Measurements from ENCODE around the gene PTGDR2.

DNA sequence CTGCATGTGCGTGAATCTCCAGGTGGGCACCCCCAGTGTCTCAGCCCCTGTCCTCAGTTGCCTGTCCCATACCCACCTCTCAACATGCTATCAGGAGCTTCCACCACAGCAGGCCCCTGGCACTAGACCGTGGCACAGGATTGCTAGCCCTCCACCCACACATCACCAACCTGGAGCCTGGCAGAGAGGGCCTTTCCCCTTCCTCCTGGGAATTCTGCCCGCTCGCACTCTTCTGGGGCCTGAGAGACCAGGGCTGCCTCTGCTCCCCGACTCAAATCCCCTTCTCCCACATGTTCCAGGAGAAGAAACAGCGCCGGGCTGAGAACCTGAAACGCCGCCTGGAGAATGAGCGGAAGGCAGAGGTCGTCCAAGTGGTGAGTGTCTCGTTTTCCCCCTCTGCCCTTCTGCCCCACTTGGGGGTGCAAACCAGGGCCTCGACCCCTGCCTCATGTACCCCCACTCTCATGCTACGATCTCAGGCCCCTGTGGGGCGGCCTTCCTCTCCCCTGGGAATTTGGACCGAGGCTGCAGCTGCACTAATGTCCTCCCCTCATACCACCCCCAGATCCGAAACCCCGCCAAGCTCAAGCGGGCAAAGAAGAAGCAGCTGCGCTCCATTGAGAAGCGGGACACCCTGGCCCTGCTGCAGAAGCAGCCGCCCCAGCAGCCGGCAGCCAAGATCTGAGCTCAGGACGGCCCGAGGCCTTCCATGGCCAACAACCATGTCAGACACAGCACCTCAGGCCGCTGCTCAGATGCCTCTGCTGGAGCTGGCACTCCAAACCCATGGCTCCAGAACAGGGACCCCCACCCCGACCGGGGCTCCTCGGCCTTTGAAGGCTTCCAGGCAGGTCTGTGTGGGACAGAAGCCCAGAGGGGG, 5.9 kb downstream of the PTGDR2 start:
- TF ChIP-seq ATF6 (CRISPR knock-in tag; IDR thresholded peaks at IDR 0.05) (no peak), CTCF (IDR thresholded peaks at IDR 0.05) (no peak), FOXK1 (CRISPR knock-in tag; IDR thresholded peaks at IDR 0.05) (no peak), USF2 (CRISPR knock-in tag; IDR thresholded peaks at IDR 0.05) (no peak), HMGXB4 (CRISPR knock-in tag; IDR thresholded peaks at IDR 0.05) (no peak), ELF4 (CRISPR knock-in tag; IDR thresholded peaks at IDR 0.05; ENCODE audit: low read depth) (no peak), HMGA2 (CRISPR knock-in tag; IDR thresholded peaks at IDR 0.05) (no peak), ATF1 (CRISPR knock-in tag; IDR thresholded peaks at IDR 0.05) (no peak)
- TF ChIP-seq, protein P1, sequence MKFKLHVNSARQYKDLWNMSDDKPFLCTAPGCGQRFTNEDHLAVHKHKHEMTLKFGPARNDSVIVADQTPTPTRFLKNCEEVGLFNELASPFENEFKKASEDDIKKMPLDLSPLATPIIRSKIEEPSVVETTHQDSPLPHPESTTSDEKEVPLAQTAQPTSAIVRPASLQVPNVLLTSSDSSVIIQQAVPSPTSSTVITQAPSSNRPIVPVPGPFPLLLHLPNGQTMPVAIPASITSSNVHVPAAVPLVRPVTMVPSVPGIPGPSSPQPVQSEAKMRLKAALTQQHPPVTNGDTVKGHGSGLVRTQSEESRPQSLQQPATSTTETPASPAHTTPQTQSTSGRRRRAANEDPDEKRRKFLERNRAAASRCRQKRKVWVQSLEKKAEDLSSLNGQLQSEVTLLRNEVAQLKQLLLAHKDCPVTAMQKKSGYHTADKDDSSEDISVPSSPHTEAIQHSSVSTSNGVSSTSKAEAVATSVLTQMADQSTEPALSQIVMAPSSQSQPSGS (CRISPR knock-in tag; IDR thresholded peaks at IDR 0.05; ENCODE audit: borderline replicate concordance, low read depth) = no peak
- TF ChIP-seq, protein P2, sequence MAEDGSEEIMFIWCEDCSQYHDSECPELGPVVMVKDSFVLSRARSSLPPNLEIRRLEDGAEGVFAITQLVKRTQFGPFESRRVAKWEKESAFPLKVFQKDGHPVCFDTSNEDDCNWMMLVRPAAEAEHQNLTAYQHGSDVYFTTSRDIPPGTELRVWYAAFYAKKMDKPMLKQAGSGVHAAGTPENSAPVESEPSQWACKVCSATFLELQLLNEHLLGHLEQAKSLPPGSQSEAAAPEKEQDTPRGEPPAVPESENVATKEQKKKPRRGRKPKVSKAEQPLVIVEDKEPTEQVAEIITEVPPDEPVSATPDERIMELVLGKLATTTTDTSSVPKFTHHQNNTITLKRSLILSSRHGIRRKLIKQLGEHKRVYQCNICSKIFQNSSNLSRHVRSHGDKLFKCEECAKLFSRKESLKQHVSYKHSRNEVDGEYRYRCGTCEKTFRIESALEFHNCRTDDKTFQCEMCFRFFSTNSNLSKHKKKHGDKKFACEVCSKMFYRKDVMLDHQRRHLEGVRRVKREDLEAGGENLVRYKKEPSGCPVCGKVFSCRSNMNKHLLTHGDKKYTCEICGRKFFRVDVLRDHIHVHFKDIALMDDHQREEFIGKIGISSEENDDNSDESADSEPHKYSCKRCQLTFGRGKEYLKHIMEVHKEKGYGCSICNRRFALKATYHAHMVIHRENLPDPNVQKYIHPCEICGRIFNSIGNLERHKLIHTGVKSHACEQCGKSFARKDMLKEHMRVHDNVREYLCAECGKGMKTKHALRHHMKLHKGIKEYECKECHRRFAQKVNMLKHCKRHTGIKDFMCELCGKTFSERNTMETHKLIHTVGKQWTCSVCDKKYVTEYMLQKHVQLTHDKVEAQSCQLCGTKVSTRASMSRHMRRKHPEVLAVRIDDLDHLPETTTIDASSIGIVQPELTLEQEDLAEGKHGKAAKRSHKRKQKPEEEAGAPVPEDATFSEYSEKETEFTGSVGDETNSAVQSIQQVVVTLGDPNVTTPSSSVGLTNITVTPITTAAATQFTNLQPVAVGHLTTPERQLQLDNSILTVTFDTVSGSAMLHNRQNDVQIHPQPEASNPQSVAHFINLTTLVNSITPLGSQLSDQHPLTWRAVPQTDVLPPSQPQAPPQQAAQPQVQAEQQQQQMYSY (CRISPR knock-in tag; IDR thresholded peaks at IDR 0.05) = no peak
- TF ChIP-seq, protein P3, sequence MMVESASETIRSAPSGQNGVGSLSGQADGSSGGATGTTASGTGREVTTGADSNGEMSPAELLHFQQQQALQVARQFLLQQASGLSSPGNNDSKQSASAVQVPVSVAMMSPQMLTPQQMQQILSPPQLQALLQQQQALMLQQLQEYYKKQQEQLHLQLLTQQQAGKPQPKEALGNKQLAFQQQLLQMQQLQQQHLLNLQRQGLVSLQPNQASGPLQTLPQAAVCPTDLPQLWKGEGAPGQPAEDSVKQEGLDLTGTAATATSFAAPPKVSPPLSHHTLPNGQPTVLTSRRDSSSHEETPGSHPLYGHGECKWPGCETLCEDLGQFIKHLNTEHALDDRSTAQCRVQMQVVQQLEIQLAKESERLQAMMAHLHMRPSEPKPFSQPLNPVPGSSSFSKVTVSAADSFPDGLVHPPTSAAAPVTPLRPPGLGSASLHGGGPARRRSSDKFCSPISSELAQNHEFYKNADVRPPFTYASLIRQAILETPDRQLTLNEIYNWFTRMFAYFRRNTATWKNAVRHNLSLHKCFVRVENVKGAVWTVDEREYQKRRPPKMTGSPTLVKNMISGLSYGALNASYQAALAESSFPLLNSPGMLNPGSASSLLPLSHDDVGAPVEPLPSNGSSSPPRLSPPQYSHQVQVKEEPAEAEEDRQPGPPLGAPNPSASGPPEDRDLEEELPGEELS (CRISPR knock-in tag; IDR thresholded peaks at IDR 0.05) = no peak
